Keratinocyte (primary cell): ENCODE results near the gene PRPF18.
A peak's percentile ranks its signal among the peaks of the same experiment; 100 is the strongest.

Experiments used
- EZH2 ChIP-seq: IDR thresholded peaks from one replicate; pipeline ENCODE4 v1.6.1; 2012; ENCODE audit warnings: inconsistent platforms, mild to moderate bottlenecking, low read length, moderate library complexity
- TF ChIP-seq, protein P1 (sequence below), 3 experiments: IDR thresholded peaks in 1 of 3; conservative IDR thresholded peaks in 1 of 3; optimal IDR thresholded peaks in 1 of 3; 2 replicates in 2 of 3; 3 replicates in 1 of 3; pipeline versions ENCODE3 to v1.5.1; 2011; ENCODE audit warnings: low read length in 3 of 3, mild to moderate bottlenecking in 3 of 3, moderate library complexity in 2 of 3, control low read depth in 1 of 3, inconsistent platforms in 1 of 3; ENCODE audit not compliant: insufficient read depth in 2 of 3; ENCODE audit errors: extremely low read depth in 1 of 3

DNA sequence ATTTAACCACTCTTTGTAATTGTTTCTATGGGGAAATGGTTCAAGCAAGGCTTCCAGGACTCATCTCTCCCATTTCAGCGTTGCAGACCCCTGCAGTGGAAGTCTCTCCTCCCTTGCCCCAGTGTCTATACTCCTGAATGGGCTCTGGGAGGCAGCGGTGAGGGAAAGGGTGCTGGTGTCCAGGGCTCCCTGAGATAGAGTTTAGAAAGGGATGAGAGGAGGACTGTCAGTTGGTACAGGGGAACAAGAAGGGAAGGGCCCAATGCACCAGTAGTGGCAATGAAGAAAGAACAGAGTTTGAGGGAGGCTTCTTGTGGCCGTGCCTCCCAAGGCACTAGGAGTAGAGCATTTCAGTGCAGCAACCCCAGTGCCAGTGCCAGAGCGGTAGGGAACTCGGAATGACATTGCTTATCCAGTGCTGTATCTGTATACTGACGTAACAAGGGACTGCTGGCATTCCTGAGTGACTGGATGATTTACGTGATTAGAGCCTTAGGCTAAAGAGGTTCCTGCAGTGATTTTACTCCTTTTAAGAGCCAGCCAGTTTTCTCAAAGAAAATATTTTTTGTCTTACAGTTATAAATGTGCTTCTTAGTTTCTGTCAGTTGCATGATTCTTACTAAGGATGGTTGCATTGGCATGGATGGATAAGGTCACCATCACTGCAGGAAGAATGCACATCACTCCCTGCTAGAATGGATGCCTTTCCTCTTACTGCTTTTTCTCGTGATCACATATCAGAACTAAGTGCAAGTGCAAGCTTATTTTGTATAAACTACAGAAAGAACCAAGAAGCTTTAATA is 28.0 kb downstream of the PRPF18 start:
- TF ChIP-seq, protein P1, sequence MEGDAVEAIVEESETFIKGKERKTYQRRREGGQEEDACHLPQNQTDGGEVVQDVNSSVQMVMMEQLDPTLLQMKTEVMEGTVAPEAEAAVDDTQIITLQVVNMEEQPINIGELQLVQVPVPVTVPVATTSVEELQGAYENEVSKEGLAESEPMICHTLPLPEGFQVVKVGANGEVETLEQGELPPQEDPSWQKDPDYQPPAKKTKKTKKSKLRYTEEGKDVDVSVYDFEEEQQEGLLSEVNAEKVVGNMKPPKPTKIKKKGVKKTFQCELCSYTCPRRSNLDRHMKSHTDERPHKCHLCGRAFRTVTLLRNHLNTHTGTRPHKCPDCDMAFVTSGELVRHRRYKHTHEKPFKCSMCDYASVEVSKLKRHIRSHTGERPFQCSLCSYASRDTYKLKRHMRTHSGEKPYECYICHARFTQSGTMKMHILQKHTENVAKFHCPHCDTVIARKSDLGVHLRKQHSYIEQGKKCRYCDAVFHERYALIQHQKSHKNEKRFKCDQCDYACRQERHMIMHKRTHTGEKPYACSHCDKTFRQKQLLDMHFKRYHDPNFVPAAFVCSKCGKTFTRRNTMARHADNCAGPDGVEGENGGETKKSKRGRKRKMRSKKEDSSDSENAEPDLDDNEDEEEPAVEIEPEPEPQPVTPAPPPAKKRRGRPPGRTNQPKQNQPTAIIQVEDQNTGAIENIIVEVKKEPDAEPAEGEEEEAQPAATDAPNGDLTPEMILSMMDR (optimal IDR thresholded peaks at IDR 0.05 in 1 of 3, IDR thresholded peaks at IDR 0.05 in 1 of 3, conservative IDR thresholded peaks at IDR 0.05 in 1 of 3; ENCODE audit: extremely low read depth in 1 of 3, insufficient read depth in 2 of 3, low read length in 3 of 3): peak in 1 of 3 experiments; percentile 4
- TF ChIP-seq EZH2: no peak
